ENCODE results near the gene IRAK3. TPM values are rescaled to one million over a fixed set of nuclear protein-coding genes. Genes with fewer than 3 reads are reported as not detected.

IRAK3 gene
- total and polyA plus RNA-seq, 2 experiments from 2014 or later, result 0.53 to 1.8 TPM

GRCh38 chr12:66275040-66275439 is 86.0 kb downstream of the IRAK3 start:
- Histone ChIP-seq H3K79me2 (replicated peaks; ENCODE audit: insufficient read depth) (no peaks in the 10 kb centered on the region), H3K9me2 (ENCODE audit: insufficient read depth) (peaks cover 4% of the 10 kb centered on the region; the same call in 1 of the 2 replicates), H2AFZ (no peak overlapping the region), H3K4me2 (no peak overlapping the region), H3K4me3 (no peak overlapping the region), H3K36me3 (ENCODE audit: insufficient read depth) (no peaks in the 10 kb centered on the region), H3F3A (replicated peaks; ENCODE audit: low read depth) (no peaks in the 10 kb centered on the region), H3K27me3 (ENCODE audit: insufficient read depth) (no peaks in the 10 kb centered on the region), H3K27ac (ENCODE audit: low read depth) (no peak overlapping the region), H3K4me1 (ENCODE audit: insufficient read depth) (no peaks in the 10 kb centered on the region), H4K20me1 (replicated peaks; ENCODE audit: insufficient read depth) (no peaks in the 10 kb centered on the region)
- DNase-seq (ENCODE audit: low spot score) (no peak), ATAC-seq (no peak)
- H3K27ac Mint-ChIP-seq, result no peak overlapping the region
- no peaks in the 10 kb centered on the region for H3K9me3 Mint-ChIP-seq
- peaks cover 2% of the 10 kb centered on the region for H3K27me3 Mint-ChIP-seq (ENCODE audit: insufficient read depth, low read depth, poor library complexity)
- no peak overlapping the region for H3K4me3 Mint-ChIP-seq
- peaks cover 13% of the 10 kb centered on the region for H3K4me1 Mint-ChIP-seq
- H3K36me3 Mint-ChIP-seq (ENCODE audit: low read depth), result no peaks in the 10 kb centered on the region; the same call in 2 of the 3 replicates
- TF ChIP-seq JUNB (IDR thresholded peaks at IDR 0.05; ENCODE audit: unreplicated experiment), result no peak

GRCh38 chr12:66279123-66279712 is 90.2 kb downstream of the IRAK3 start:
- H3K4me3 Mint-ChIP-seq, result no peak overlapping the region
- H3K27me3 ChIP-seq (ENCODE audit: insufficient read depth), result no peaks in the 10 kb centered on the region
- DNase-seq (ENCODE audit: low spot score) (peak; percentile 46), ATAC-seq (peak; percentile 60)
- H3K9me2 ChIP-seq (ENCODE audit: insufficient read depth), result peaks cover 8% of the 10 kb centered on the region
- H3K4me2 ChIP-seq, result no peak overlapping the region
- H3K27me3 Mint-ChIP-seq (ENCODE audit: insufficient read depth, low read depth, poor library complexity), result peaks cover 2% of the 10 kb centered on the region
- TF ChIP-seq ZNF462 (CRISPR knock-in tag; IDR thresholded peaks at IDR 0.05) (no peak), POLR2AphosphoS5 (IDR thresholded peaks at IDR 0.05; ENCODE audit: low read depth) (no peak), NANOG (IDR thresholded peaks at IDR 0.05; ENCODE audit: borderline replicate concordance) (no peak), STAT1 (IDR thresholded peaks at IDR 0.05; ENCODE audit: unreplicated experiment) (no peak), CTCF (conservative IDR thresholded peaks at IDR 0.05; ENCODE audit: low read depth in 2 of 2) (peak; percentile 66 to 80), REST (IDR thresholded peaks at IDR 0.05; ENCODE audit: unreplicated experiment) (no peak)
- no peaks in the 10 kb centered on the region for H3K79me2 ChIP-seq (replicated peaks; ENCODE audit: insufficient read depth)
- peaks cover 9% of the 10 kb centered on the region for H3K9me3 Mint-ChIP-seq
- no peaks in the 10 kb centered on the region for H3K36me3 Mint-ChIP-seq (ENCODE audit: low read depth)
- H3K36me3 ChIP-seq (ENCODE audit: insufficient read depth), result 0 out of 2 replicates have a peak, but pooled peaks cover 7% of the 10 kb centered on the region
- no peaks in the 10 kb centered on the region for H4K20me1 ChIP-seq (replicated peaks; ENCODE audit: insufficient read depth)
- H3K4me3 ChIP-seq, result no peak overlapping the region
- no peak overlapping the region for H3K27ac Mint-ChIP-seq
- H3F3A ChIP-seq (replicated peaks; ENCODE audit: low read depth), result no peaks in the 10 kb centered on the region
- no peaks in the 10 kb centered on the region for H3K4me1 Mint-ChIP-seq
- no peaks in the 10 kb centered on the region for H3K4me1 ChIP-seq (ENCODE audit: insufficient read depth)
- H3K27ac ChIP-seq (ENCODE audit: low read depth), result no peak overlapping the region
- no peak overlapping the region for H2AFZ ChIP-seq
